ENCODE results near the gene LGALS7.
"Not testable (repeated sequence)": the region's sequence is repeated elsewhere in the genome, so short reads cannot be mapped to it uniquely, and the experiment has no call there.

The LGALS7 gene

GRCh38 chr19:38799104-38799503, 25.8 kb upstream of the LGALS7 start:
- no peak for DNase-seq

GRCh38 chr19:38797781-38798180, 24.5 kb upstream of the LGALS7 start:
- not testable (repeated sequence) for DNase-seq

- no peak for DNase-seq
These were observed 22.8 kb upstream of the LGALS7 start for GRCh38 chr19:38796154-38796553.

- no peak for DNase-seq
These were observed 22.2 kb upstream of the LGALS7 start for GRCh38 chr19:38795549-38795948.

- no peak for DNase-seq
These were observed 20.4 kb upstream of the LGALS7 start for GRCh38 chr19:38793671-38794070.

- no peak for DNase-seq
These were observed 19.9 kb upstream of the LGALS7 start for GRCh38 chr19:38793177-38793576.

- peak; percentile 5 to 10 (median 8) for DNase-seq
These were observed 19.2 kb upstream of the LGALS7 start for GRCh38 chr19:38792250-38793111.

GRCh38 chr19:38791451-38792064, 18.2 kb upstream of the LGALS7 start:
- not testable (repeated sequence) for DNase-seq

GRCh38 chr19:38790507-38791403, 17.4 kb upstream of the LGALS7 start:
- DNase-seq = not testable (repeated sequence)

- no peak for DNase-seq
These were observed 15.3 kb upstream of the LGALS7 start, which contains the start of gene LGALS7B for GRCh38 chr19:38788478-38789243. LGALS7B (plus strand) TSS chr19:38789200; CDS start chr19:38789227, 27 bp downstream.

- no peak for DNase-seq
These were observed 13.4 kb upstream of the LGALS7 start for GRCh38 chr19:38786572-38787265.

- DNase-seq = not testable (repeated sequence)
These were observed 12.7 kb upstream of the LGALS7 start for GRCh38 chr19:38786061-38786460.

- DNase-seq = no peak
These were observed 11.9 kb upstream of the LGALS7 start for GRCh38 chr19:38785187-38785699.

GRCh38 chr19:38784224-38784623, 10.9 kb upstream of the LGALS7 start:
- no peak for DNase-seq

- DNase-seq = not testable (repeated sequence)
These were observed 8.9 kb upstream of the LGALS7 start for GRCh38 chr19:38782212-38782611.

- DNase-seq = no peak
These were observed 7.7 kb upstream of the LGALS7 start for GRCh38 chr19:38781058-38781457.

- DNase-seq = no peak
These were observed 7.1 kb upstream of the LGALS7 start for GRCh38 chr19:38780443-38780842.

- no peak for DNase-seq
These were observed 5.4 kb upstream of the LGALS7 start for GRCh38 chr19:38778733-38779132.

- no peak for DNase-seq
These were observed 1.0 kb upstream of the LGALS7 start for GRCh38 chr19:38774181-38774950.

- not testable (repeated sequence) for DNase-seq
These were observed 1.7 kb downstream of the LGALS7 start for GRCh38 chr19:38771569-38771968.

- DNase-seq = not testable (repeated sequence)
These were observed 2.4 kb downstream of the LGALS7 start for GRCh38 chr19:38770949-38771275.
